ENCODE data around the gene MTA3. TPM values are rescaled to one million over a fixed set of nuclear protein-coding genes. Genes with fewer than 3 reads are reported as not detected.
"Not testable (repeated sequence)": the region's sequence is repeated elsewhere in the genome, so short reads cannot be mapped to it uniquely, and the experiment has no call there.

MTA3 gene
- total and polyA plus RNA-seq, 8 donors = 23.9 to 82.8 (median 70.6) TPM

- H3K36me3 ChIP-seq = peaks cover 0 to 12% of the 10 kb centered on the region in 2 donors
- no peak for TF ChIP-seq CTCF (IDR thresholded peaks at IDR 0.05)
- no peak overlapping the region for H3K4me3 ChIP-seq
- DNase-seq (no peak), ATAC-seq (no peak)
- H3K27me3 ChIP-seq = no peaks in the 10 kb centered on the region
- H3K9me3 ChIP-seq = no peaks in the 10 kb centered on the region
- intact Hi-C loops (cut with DNase I) = no loop called here
- no peaks in the 10 kb centered on the region for H3K4me1 ChIP-seq
- no peak overlapping the region for H3K27ac ChIP-seq
These were observed 38.7 kb downstream of the MTA3 start for GRCh38 chr2:42607101-42607637.

GRCh38 chr2:42613281-42614064 is 45.0 kb downstream of the MTA3 start:
- H3K27me3 ChIP-seq = no peaks in the 10 kb centered on the region
- H3K27ac ChIP-seq = no peak overlapping the region
- TF ChIP-seq CTCF (IDR thresholded peaks at IDR 0.05) = no peak
- H3K9me3 ChIP-seq = no peaks in the 10 kb centered on the region
- ATAC-seq (no peak), DNase-seq (peak in 1 of 4 donors; percentile 1)
- intact Hi-C loops (cut with DNase I) = no loop called here
- peaks cover 0 to 12% of the 10 kb centered on the region in 2 donors for H3K36me3 ChIP-seq
- no peak overlapping the region for H3K4me3 ChIP-seq
- H3K4me1 ChIP-seq = no peaks in the 10 kb centered on the region

- H3K4me3 ChIP-seq = no peak overlapping the region
- H3K27ac ChIP-seq = no peak overlapping the region
- DNase-seq (peak in 1 of 4 donors; percentile 21), ATAC-seq (no peak)
- intact Hi-C loops (cut with DNase I) = no loop called here
- H3K36me3 ChIP-seq = peaks cover 0 to 7% of the 10 kb centered on the region in 2 donors
- no peak for TF ChIP-seq CTCF (IDR thresholded peaks at IDR 0.05)
- H3K4me1 ChIP-seq = no peaks in the 10 kb centered on the region
- no peaks in the 10 kb centered on the region for H3K27me3 ChIP-seq
- no peaks in the 10 kb centered on the region for H3K9me3 ChIP-seq
These were observed 46.4 kb downstream of the MTA3 start for GRCh38 chr2:42614838-42615237.

- DNase-seq = no peak
- Histone ChIP-seq H3K27ac (no peak overlapping the region), H3K4me3 (no peak overlapping the region), H3K27me3 (no peaks in the 10 kb centered on the region), H3K9me3 (no peaks in the 10 kb centered on the region), H3K36me3 (no peaks in the 10 kb centered on the region), H3K4me1 (no peaks in the 10 kb centered on the region)
- intact Hi-C loops (cut with DNase I) = no loop called here
- TF ChIP-seq CTCF (IDR thresholded peaks at IDR 0.05) = no peak
- ATAC-seq = no peak
These were observed 49.7 kb downstream of the MTA3 start for GRCh38 chr2:42618116-42618515.

GRCh38 chr2:42618972-42619371 is 50.5 kb downstream of the MTA3 start:
- no peak for ATAC-seq
- Histone ChIP-seq H3K27ac (no peak overlapping the region), H3K4me3 (no peak overlapping the region), H3K9me3 (no peaks in the 10 kb centered on the region), H3K4me1 (no peaks in the 10 kb centered on the region), H3K27me3 (no peaks in the 10 kb centered on the region), H3K36me3 (no peaks in the 10 kb centered on the region)
- intact Hi-C loops (cut with DNase I) = no loop called here
- no peak for TF ChIP-seq CTCF (IDR thresholded peaks at IDR 0.05)
- no peak for DNase-seq

- H3K9me3 ChIP-seq; H3K27ac ChIP-seq; H3K4me1 ChIP-seq; H3K4me3 ChIP-seq; H3K27me3 ChIP-seq; ATAC-seq; intact Hi-C loops (cut with DNase I); H3K36me3 ChIP-seq: not testable (repeated sequence)
- DNase-seq = peak in 1 of 4 donors; percentile 39
These were observed 53.2 kb downstream of the MTA3 start for GRCh38 chr2:42621626-42622025.
